Ishikawa (cell line): ENCODE measurements around the gene FKBP7.
A peak's percentile ranks its signal among the peaks of the same experiment; 100 is the strongest.

Experiments used
- CEBPB ChIP-seq: IDR thresholded peaks from 2 replicates; pipeline ENCODE4 v1.6.1; 2012
- CREB1 ChIP-seq: IDR thresholded peaks from 2 replicates; pipeline ENCODE4 v1.6.1; 2012; ENCODE audit warnings: low read depth
- EGR1 ChIP-seq: IDR thresholded peaks from 2 replicates; pipeline ENCODE4 v1.6.1; 2012
- EP300 ChIP-seq: IDR thresholded peaks from 2 replicates; pipeline ENCODE4 v1.6.1; 2012; ENCODE audit warnings: borderline replicate concordance
- FOXM1 ChIP-seq: IDR thresholded peaks from 2 replicates; pipeline ENCODE4 v1.6.1; 2012; ENCODE audit warnings: low read depth, borderline replicate concordance
- MAX ChIP-seq: IDR thresholded peaks from 2 replicates; pipeline ENCODE4 v1.6.1; 2012
- NFIC ChIP-seq: IDR thresholded peaks from 2 replicates; pipeline ENCODE4 v1.6.1; 2012
- RAD21 ChIP-seq: IDR thresholded peaks from 2 replicates; pipeline ENCODE4 v1.6.1; 2012; ENCODE audit warnings: low read depth
- REST ChIP-seq: IDR thresholded peaks from 2 replicates; pipeline ENCODE4 v1.6.1; 2012; ENCODE audit warnings: low read depth, mild to moderate bottlenecking
- TAF1 ChIP-seq: IDR thresholded peaks from 2 replicates; pipeline ENCODE4 v1.6.1; 2012; ENCODE audit warnings: low read depth, mild to moderate bottlenecking
- TCF12 ChIP-seq: IDR thresholded peaks from 2 replicates; pipeline ENCODE4 v1.6.1; 2012; ENCODE audit warnings: low read depth
- TEAD4 ChIP-seq: IDR thresholded peaks from 2 replicates; pipeline ENCODE4 v1.6.1; 2012
- USF1 ChIP-seq: IDR thresholded peaks from 2 replicates; pipeline ENCODE4 v1.6.1; 2012
- YY1 ChIP-seq: IDR thresholded peaks from 2 replicates; pipeline ENCODE4 v1.6.1; 2012; ENCODE audit warnings: low read depth
- ZBTB7A ChIP-seq: IDR thresholded peaks from 2 replicates; pipeline ENCODE4 v1.6.1; 2012; ENCODE audit warnings: low read depth

Gene FKBP7

GRCh38 chr2:178478439-178479274, at the start of gene FKBP7:
Gene FKBP7, minus strand, starts transcription at chr2:178478600. Its CDS starts 101 bp downstream, at chr2:178478499.
- TF ChIP-seq TCF12 (0 out of 2 replicates have a peak, but pooled peaks have one; percentile 46), REST (no peak), FOXM1 (no peak), YY1 (no peak), CREB1 (peak; percentile 80), USF1 (no peak), MAX (peak; percentile 94), RAD21 (peak; percentile 61), ZBTB7A (no peak), TEAD4 (no peak; the same call in 1 of the 2 replicates), EP300 (no peak), EGR1 (no peak), TAF1 (peak; percentile 61)

GRCh38 chr2:178527592-178527991, 49.2 kb upstream of the FKBP7 start:
- TF ChIP-seq REST (no peak), USF1 (no peak), CEBPB (no peak), EP300 (no peak), NFIC (no peak), EGR1 (no peak), TCF12 (no peak), RAD21 (no peak), TAF1 (no peak), YY1 (no peak), MAX (no peak), ZBTB7A (no peak), FOXM1 (no peak)

- TF ChIP-seq ZBTB7A (no peak), FOXM1 (no peak), NFIC (no peak), MAX (no peak), RAD21 (no peak)
Observed at GRCh38 chr2:178526256-178526655, 47.9 kb upstream of the FKBP7 start.

GRCh38 chr2:178523596-178524134, 45.3 kb upstream of the FKBP7 start:
- no peak for TF ChIP-seq YY1
- TF ChIP-seq TAF1, result no peak
- TF ChIP-seq EP300, result no peak
- no peak for TF ChIP-seq NFIC
- no peak for TF ChIP-seq REST
- no peak for TF ChIP-seq MAX
- TF ChIP-seq USF1, result no peak
